Measurements from ENCODE around the gene RTN4IP1. TPM values are rescaled to one million over a fixed set of nuclear protein-coding genes. Genes with fewer than 3 reads are reported as not detected.

Gene RTN4IP1
- total RNA-seq, 4 donors from 2014 or later: 1.6 to 11.1 (median 6.0) TPM

DNA sequence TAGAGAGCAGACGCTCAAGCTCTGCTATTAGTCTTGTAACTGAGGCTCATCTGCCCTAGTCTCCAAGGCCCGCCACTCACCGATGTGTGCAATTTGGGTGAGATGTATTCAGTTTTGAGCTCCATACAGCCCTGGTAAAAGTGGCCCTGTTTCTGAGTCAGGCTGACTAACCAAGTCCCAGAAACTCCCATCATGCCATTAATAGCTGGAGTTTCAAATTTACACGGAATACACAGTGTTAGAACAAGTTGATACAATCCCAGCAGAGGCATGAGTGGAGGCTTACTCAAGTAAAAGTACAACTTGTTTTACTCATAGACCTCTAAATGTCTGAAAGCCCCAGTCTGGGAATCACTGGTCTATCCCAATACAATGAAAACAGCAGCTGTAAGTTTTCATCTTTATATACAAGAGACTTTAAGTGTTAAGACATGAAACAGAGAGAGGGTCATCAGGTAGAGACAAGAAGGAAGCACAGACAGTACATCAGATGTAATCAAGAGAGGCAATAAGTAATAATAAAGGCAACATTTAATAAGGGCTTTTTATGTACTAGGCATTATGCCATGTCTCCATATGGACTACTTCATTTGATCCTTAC lies 42.4 kb downstream of the RTN4IP1 start:
- Histone ChIP-seq H3K27ac (no peak overlapping the region), H3K4me3 (no peak overlapping the region), H3K36me3 (peaks cover 0 to 71% (median 0%) of the 10 kb centered on the region in 3 donors), H3K4me1 (no peaks in the 10 kb centered on the region), H3K9me3 (no peaks in the 10 kb centered on the region), H3K27me3 (no peaks in the 10 kb centered on the region)
- intact Hi-C loops (cut with DNase I): no loop called here
- no peak for DNase-seq
- no peak for TF ChIP-seq POLR2A (IDR thresholded peaks at IDR 0.05)
- TF ChIP-seq, protein P1, sequence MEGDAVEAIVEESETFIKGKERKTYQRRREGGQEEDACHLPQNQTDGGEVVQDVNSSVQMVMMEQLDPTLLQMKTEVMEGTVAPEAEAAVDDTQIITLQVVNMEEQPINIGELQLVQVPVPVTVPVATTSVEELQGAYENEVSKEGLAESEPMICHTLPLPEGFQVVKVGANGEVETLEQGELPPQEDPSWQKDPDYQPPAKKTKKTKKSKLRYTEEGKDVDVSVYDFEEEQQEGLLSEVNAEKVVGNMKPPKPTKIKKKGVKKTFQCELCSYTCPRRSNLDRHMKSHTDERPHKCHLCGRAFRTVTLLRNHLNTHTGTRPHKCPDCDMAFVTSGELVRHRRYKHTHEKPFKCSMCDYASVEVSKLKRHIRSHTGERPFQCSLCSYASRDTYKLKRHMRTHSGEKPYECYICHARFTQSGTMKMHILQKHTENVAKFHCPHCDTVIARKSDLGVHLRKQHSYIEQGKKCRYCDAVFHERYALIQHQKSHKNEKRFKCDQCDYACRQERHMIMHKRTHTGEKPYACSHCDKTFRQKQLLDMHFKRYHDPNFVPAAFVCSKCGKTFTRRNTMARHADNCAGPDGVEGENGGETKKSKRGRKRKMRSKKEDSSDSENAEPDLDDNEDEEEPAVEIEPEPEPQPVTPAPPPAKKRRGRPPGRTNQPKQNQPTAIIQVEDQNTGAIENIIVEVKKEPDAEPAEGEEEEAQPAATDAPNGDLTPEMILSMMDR (IDR thresholded peaks at IDR 0.05): no peak
- 82 to 86% methylated on average over 4 of the region's 4 CpGs for WGBS, 2 donors

DNA sequence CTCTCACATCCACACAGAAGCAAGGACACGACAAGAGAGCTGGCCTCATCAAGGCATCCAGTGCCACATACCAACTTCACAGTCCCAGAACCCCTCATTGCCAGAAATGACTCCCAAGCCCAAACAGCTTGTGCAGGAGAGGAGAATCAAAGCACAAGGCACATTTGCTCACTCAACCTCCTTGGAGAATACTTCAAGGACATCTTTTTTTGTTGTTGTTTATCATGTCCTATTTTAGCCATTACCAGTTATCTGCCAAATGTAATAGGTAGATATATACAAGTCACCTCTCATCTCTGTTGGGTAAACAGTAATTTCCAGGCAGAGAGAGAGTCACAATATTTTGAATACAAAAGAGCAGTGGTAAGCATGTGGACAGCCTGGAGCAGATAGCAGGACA lies 47.8 kb downstream of the RTN4IP1 start:
- Histone ChIP-seq H3K9me3 (no peaks in the 10 kb centered on the region), H3K4me1 (no peaks in the 10 kb centered on the region), H3K4me3 (no peak overlapping the region), H3K36me3 (peaks cover 0 to 65% (median 0%) of the 10 kb centered on the region in 3 donors), H3K27me3 (no peaks in the 10 kb centered on the region), H3K27ac (no peak overlapping the region)
- intact Hi-C loops (cut with DNase I): no loop called here
- TF ChIP-seq, protein P1 (IDR thresholded peaks at IDR 0.05): no peak
- TF ChIP-seq POLR2A (IDR thresholded peaks at IDR 0.05): no peak
- DNase-seq: no peak
- WGBS, 2 donors: 100% methylated on average over 1 of the region's 1 CpG

DNA sequence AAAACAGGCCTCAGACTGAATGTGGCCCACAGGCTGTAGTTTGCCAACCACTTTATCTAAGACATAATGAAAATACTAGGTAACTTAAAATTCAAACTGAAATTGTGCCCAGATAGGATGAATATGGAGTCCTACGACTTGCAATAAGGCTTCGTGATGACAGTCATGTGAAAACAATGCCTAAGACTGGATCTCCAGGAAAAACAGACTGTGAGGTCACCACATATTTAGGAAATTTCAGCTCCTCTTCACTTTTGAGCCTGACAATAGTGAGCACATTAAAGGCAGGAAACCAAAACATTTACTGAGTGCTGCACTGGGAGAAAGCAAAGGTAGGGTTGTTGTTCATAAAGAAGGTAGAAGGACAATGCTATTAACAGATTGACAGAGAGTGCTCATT lies 50.0 kb downstream of the RTN4IP1 start:
- intact Hi-C loops (cut with DNase I): loop anchor here (10.0 kb wide), 1 partner anchor 406 kb away; no protein-coding TSS in a partner anchor
- no peak for DNase-seq
- TF ChIP-seq POLR2A (IDR thresholded peaks at IDR 0.05): no peak
- TF ChIP-seq, protein P1 (IDR thresholded peaks at IDR 0.05): no peak

DNA sequence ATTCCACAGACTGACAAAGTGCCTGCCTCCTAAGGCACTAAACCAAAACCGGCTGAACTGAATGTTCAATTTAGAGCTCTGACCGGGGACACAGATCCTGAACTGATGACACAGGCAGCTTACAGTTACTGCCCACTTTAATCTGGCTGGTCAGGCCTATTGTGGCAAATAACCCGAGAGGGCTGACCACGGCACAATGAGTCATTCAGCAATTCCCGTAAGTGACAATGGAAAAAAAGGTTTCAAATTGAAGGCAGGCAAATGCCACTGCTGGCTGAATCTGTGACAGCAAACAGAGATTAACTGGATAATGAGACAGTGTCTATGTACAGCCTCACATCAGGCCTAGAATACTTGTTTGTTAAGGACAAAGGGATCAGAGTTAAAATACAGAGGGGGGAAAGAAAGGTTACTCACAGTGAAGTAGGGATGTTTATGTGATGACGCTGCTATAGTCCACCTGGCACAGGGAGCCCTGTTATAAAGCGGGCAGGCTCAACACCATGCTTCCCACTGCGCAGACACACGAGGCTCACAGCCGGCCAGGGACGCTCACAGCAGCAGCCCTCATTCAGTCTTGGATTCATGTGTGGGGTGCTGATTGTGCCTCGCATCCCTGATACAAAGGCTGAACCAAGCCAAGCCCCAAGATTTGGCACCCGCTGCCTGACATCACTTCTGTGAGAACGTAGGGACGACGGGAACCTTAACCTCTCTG lies 54.4 kb downstream of the RTN4IP1 start:
- Histone ChIP-seq H3K4me3 (no peak overlapping the region), H3K9me3 (no peaks in the 10 kb centered on the region), H3K27me3 (no peaks in the 10 kb centered on the region), H3K36me3 (peaks cover 1 to 53% (median 1%) of the 10 kb centered on the region in 3 donors), H3K4me1 (no peaks in the 10 kb centered on the region), H3K27ac (peak overlapping the region in 2 of 4 donors; percentile 5 to 16)
- TF ChIP-seq, protein P1 (IDR thresholded peaks at IDR 0.05): no peak
- no peak for DNase-seq
- intact Hi-C loops (cut with DNase I): loop anchor here (10.0 kb wide), 1 partner anchor 410 kb away; no protein-coding TSS in a partner anchor
- WGBS, 2 donors: 71 to 74% methylated on average over 11 to 12 of the region's 16 CpGs

More for the DNA sequence above, 50.0 kb downstream of the RTN4IP1 start:
- Histone ChIP-seq H3K27ac (no peak overlapping the region), H3K9me3 (no peaks in the 10 kb centered on the region), H3K4me1 (no peaks in the 10 kb centered on the region), H3K27me3 (no peaks in the 10 kb centered on the region), H3K4me3 (no peak overlapping the region), H3K36me3 (peaks cover 0 to 55% (median 0%) of the 10 kb centered on the region in 3 donors)
- 82 to 84% methylated on average over 2 of the region's 2 CpGs for WGBS, 2 donors

DNA sequence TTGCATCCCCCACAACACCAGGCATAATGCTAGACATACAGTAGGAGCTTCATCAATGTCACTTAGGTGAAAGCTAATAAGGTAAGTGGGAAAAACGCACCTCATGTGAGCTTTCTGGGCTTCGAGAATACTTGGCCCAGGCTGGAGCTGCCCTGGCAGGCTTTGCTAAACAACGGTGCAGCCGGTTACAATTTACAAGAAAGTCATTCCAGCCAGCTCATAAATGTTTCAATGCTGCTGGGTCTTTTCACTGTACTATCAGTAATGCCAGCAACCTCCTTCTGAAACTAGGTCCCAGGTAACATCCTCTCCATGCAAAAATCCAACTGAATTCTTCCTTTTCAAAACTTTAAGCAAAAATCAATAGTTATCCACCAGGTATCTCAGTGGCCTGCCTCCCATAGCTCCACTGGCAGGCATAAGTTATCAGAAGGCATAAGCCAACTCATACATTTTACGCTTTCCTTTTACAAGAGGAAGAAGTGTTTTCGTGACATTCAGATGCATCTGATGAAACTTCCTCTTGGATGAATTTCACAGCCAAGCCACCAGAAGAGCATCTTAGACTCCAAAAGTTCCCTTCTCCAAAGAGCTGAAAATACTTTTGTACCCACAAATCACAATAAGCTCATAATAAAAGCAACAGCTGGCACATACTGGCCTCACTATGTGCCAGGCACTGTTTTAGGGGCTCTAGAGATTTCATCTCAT lies 56.3 kb downstream of the RTN4IP1 start:
- Histone ChIP-seq H3K4me1 (no peaks in the 10 kb centered on the region), H3K9me3 (no peaks in the 10 kb centered on the region), H3K27me3 (no peaks in the 10 kb centered on the region), H3K4me3 (no peak overlapping the region), H3K27ac (no peak overlapping the region), H3K36me3 (peaks cover 10 to 62% (median 12%) of the 10 kb centered on the region in 3 donors)
- intact Hi-C loops (cut with DNase I): loop anchor here (10.0 kb wide), 1 partner anchor 412 kb away; no protein-coding TSS in a partner anchor
- 72 to 90% methylated on average over 6 of the region's 6 CpGs for WGBS, 2 donors
- DNase-seq: no peak
- TF ChIP-seq, protein P1 (IDR thresholded peaks at IDR 0.05): no peak
- no peak for TF ChIP-seq POLR2A (IDR thresholded peaks at IDR 0.05)
